GM19043 (cell line): ENCODE results near the gene GOSR2.

Source experiments
- ATAC-seq: cut with Tn5 transposase; IDR thresholded peaks from one replicate; pipeline ENCODE4 v1.9.1; 2021; ENCODE audit warnings: low read depth; ENCODE audit not compliant: unreplicated experiment

Gene GOSR2

GRCh38 chr17:46958041-46958591, 35.2 kb downstream of the GOSR2 start:
- no peak for ATAC-seq

- no peak for ATAC-seq
Observed at GRCh38 chr17:46960152-46960551, 37.2 kb downstream of the GOSR2 start.

GRCh38 chr17:46962374-46962790, 39.4 kb downstream of the GOSR2 start:
- no peak for ATAC-seq

- no peak for ATAC-seq
Observed at GRCh38 chr17:46963571-46963970, 40.6 kb downstream of the GOSR2 start.

- ATAC-seq, result no peak
Observed at GRCh38 chr17:46964315-46965265, 41.6 kb downstream of the GOSR2 start.

- ATAC-seq, result no peak
Observed at GRCh38 chr17:46968224-46968834, 45.4 kb downstream of the GOSR2 start.

GRCh38 chr17:46968896-46969295, 45.9 kb downstream of the GOSR2 start:
- ATAC-seq, result no peak

- ATAC-seq, result no peak
Observed at GRCh38 chr17:46971647-46972300, 48.8 kb downstream of the GOSR2 start.

- ATAC-seq, result no peak
Observed at GRCh38 chr17:46972346-46972745, 49.4 kb downstream of the GOSR2 start.

GRCh38 chr17:46974086-46974485, 51.1 kb downstream of the GOSR2 start:
- no peak for ATAC-seq

- no peak for ATAC-seq
Observed at GRCh38 chr17:46975287-46975686, 52.3 kb downstream of the GOSR2 start.

- ATAC-seq, result no peak
Observed at GRCh38 chr17:46976626-46977270, 53.8 kb downstream of the GOSR2 start.

GRCh38 chr17:46977348-46977747, 54.4 kb downstream of the GOSR2 start:
- ATAC-seq, result no peak

- no peak for ATAC-seq
Observed at GRCh38 chr17:46977750-46978488, 55.0 kb downstream of the GOSR2 start.

GRCh38 chr17:46978489-46979146, 55.7 kb downstream of the GOSR2 start:
- no peak for ATAC-seq

GRCh38 chr17:46979147-46979863, 56.3 kb downstream of the GOSR2 start, which contains the start of gene RPRML:
RPRML (minus strand) TSS chr17:46979253; CDS start chr17:46979007, 246 bp downstream.
- no peak for ATAC-seq

- ATAC-seq, result no peak
Observed at GRCh38 chr17:46982577-46982976, 59.6 kb downstream of the GOSR2 start.

GRCh38 chr17:46983782-46984181, 60.8 kb downstream of the GOSR2 start:
- ATAC-seq, result no peak

- no peak for ATAC-seq
Observed at GRCh38 chr17:46984341-46984740, 61.4 kb downstream of the GOSR2 start.
